ENCODE results near the gene PFN1.

GRCh38 chr17:4938688-4939545 lies 9.4 kb downstream of the PFN1 start:
- TF ChIP-seq CTCF (IDR thresholded peaks at IDR 0.05): no peak
- no peak for TF ChIP-seq POLR2A (IDR thresholded peaks at IDR 0.05)
